HG03439 (cell line): ENCODE results near the gene KRT79.

Experiments
- ATAC-seq: cut with Tn5 transposase; IDR thresholded peaks from one replicate; pipeline ENCODE4 v1.9.1; 2021; ENCODE audit warnings: mild to moderate bottlenecking, moderate library complexity; ENCODE audit not compliant: unreplicated experiment

KRT79 gene

DNA sequence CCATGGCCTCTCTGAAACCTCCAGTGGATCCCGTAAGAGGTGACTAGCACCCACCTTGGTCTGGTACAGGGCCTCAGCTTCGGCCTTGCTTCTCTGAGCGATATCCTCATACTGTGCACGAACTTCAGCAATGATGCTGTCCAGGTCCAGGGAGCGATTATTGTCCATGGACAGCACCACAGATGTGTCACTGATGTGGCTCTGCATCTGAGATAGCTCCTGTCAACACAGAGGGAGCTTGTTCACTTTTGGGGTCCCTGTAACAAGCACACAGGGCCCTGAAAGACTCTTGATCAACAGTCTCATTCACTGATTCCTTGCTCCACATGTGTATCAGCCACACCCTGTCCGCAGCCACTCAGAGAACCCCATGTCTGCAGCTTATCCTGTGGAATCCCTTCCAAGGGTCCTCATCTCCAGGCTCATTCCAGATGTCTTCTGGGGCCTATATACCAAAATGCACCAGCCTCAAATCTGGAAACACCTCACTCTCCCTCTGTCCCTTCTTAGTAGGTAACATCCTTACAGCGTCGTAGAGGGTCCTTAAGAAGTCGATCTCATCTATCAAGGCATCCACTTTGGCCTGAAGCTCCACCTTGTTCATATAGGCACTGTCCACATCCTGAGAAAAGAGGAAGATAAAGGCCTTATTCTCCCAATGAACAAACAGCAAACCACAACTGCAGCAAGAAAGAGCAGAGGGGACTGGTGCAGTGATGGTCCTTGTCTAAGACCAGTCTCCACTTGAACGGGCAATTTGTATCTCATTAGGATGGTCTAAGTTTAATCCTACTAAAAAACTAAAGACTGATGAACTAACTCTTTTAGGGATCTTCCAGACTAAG, 41.7 kb downstream of the KRT79 start:
- no peak for ATAC-seq

DNA sequence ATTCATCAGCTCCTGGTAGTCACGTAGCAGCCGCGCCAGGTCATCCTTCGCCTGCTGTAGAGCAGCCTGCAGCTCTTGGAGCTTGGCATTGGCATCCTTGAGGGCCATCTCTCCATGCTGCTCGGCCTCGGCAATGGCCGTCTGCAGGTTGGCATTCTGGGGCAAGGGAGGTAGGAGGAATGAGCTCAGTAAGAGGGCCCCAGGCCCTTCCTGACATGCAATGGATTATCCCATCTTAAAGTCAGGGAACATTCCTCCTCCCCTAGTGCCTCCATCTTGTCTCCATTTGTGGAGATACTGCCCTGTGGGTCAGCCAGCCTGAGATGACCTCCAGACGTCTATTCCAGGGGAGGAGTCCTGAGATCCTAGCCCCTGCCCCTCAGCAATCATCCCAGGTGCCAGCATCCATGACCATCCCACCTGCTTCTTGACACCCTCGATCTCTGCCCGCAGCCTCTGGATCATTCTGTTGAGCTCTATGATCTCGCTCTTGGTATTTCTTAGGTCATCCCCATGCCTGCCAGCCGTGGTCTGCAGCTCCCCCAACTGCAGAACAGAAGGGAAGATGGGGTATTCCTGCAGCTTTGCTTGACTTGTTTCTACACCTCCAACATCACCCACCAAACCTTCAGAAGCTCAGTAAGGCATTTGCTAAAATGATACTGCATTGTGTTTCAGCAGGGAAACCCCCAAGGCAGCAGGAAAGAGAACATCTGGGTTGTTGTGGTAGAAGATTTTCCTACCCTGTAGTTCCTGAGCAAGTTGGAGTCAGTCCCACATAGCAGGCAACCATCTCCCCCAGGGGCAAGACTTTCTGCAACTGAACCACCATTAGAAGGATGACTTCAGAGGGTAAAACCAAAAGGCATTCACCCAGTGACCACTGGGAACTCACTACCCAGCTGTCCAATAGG, 42.6 kb downstream of the KRT79 start:
- ATAC-seq: no peak

DNA sequence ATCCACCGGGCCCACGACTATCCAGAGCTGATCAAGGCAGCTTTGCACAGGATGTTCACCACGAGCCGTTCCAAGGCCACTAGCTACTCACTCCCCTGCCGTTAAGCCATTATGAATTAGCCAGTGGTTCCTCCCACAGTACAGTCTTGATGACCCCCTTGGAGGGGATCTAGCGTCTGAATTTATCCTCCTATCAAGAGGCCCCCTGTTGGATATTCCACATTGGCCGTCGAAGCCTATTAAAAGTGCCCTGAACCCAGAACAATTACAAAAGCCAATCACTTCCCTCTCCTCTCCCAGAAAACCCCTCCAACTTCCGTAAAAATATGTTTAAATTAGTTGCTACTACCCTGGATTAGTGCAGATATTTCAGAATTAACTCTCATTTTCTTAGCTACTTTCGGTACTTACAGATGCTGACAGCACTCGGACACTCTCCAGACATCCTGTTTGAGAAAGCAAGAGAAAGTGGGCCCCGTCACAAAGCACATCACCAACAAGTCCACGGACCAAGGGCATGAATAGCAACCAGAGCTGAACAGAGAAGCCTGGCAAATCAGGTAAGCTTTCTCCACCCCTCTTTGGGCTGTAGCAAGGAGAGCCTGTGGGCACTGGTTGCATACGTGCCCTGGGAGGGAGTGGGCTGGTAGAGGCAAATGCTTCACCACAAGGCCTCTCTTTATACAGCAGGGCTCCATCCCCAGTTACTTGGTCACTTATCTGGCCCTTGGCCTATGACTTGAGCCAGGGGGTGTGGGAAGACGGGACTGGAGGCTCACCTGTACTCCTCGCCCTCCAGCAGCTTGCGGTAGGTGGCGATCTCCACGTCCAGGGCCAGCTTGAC, 43.5 kb downstream of the KRT79 start:
- ATAC-seq: no peak

DNA sequence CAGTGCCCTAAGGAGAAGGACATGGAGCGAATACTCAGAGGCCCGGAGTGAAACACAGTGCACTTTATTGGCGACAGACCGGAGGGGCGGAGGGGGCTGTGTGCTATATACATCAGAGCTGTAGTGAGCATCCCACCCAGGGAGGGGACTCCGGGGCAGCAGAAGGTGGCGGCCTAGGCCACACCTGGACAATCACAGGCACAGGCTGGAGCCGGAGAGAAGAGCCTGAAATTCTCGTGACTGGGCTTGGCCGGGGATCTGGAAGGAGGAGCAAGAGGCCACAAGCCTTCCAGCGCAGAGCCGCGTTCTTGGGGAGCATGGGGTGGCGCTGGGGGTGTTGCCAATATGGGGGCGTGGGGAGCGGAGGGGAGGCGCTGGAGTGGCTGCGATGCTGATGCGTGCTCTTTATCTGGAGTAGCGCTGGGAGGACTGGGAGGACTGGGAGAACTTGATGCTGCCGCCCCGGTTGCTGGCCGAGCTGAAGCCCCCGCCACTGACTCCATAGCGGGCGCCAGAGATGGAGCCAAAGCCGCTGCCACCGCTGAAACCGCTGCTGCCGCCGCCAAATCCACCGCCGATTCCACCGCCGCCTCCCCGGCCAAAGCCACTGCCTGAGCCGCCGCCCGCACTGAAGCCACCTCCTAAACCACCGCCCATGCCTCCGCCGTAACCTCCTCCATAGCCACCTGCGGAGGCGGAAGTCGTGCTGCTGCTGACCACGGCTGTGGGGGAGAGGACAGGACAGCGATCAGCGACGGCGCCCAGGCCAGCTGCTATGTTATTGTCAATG, 44.3 kb downstream of the KRT79 start:
- no peak for ATAC-seq

DNA sequence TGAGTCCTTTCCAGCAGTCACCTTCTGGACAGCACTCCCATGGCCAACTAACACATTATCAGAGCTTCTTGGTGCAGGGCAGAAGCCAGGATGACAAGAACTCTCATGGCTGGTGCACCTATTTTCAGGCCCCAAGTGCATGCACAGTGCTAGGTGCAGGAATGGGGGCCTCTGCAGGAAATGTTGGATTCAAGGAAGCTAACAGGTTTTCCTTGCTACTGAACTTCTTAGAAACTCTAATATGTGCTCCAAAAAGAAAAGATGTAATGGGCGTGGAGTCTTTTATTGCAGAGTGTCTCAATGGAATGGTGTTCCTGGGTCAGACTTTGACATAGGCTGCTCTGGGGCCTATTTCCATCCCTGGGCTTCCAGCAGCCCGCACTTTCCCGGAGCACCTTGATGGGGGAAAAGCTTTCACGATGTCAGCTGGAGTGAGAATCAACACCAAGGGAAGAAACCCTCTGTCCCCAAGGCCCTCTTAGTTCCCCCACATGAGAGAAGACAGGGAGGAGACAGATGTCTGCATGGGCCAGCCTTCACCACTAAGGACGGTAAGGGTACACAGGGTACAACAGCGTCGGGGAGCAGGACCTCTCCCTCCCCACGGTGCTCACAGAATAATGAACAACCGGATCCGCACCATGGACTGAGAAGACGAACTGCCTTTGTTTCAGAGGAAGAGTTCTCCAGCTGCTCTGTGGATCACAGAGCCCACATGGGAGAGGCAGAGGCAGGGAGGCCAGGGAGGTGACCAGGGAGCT, 45.1 kb downstream of the KRT79 start:
- ATAC-seq: no peak

DNA sequence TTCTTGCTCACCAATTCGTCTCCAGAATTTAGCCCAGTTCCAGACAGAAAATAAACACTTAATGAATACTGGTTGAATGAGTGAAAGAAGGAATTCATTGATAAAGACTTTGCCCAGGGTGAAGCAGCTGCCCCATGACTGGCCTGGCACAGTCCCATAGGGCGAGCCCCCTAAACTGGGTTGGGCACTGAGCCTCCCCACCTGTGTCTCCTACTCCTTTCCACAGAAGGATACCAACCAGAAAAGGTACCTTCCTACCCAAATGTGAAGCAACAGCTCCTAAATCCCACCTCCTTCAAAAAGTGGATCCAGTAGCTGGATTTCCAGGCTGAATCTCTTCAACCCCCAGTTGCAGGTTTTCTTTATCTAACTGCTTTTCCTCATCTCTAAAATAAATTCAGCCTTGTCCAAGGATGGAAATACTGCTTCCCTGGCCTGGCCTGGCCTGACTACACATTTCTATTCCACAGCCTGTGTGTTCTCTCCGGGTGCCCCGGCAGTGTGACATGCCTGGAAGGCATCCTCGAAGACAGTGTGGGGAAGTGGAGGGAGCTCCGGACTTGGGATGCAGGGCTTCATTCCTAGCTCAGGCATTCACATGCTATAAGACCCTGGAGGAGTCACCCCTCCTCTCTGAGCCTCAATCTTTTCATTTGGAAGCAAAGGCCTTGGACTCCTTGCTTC, 45.8 kb downstream of the KRT79 start:
- ATAC-seq: no peak

DNA sequence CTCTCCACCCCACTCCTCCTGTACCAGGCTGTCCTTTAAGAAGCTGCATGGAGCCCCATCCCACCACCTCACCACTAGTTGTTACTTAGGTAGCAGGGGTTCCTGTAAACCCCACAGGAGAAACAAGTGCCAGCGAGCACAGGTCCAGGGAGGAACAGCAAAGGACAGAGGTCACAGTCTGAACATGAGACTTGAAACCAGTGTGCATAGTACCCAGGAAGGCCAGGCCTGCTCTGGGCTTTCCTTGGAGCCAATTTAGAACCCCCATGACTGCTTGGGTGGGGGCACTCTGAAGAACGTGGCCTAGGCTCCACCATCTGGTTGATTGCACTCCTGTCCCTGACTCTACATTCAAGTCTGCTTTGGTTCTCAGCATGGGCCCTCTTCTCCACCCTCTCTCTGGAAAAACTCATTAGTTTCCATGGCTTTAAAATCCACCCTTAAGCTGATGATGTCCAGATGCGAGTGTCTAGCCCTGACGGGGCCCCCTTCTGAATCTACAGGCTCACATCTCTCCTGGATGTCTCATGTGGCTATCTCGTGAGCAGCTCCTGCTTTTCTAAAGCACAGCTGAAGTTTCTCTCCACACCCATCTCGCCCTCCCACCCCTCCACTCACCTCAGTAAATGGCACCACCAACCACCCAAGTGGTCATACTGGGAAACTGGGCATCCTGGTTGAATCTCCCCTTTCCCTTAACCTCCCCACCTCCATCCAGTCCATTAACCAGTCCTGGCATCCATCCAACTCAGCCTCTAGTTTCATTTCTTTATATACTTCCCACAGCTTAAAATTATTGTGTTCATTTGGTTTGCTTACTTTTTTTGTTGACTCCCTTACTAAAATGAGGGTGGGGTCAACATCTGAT, 46.6 kb downstream of the KRT79 start:
- no peak for ATAC-seq

DNA sequence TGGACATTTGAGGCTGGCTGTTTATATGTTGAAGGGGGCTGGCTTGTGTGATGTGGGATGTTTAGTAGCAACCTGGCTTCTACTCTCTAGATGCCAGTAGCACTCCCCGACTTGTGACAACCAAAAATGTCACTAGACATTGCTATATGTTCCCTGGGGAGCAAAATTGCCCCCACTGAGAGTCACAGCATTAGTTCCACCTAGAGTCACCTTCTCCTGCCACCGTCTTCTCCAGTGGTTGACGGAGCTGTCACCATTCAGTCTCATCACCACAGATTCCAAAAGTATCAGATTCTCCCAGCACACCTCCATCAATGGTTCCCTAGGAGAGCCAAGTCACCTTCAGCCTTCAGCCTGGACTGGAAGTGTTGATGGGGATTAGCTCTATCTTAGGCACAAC, 49.2 kb downstream of the KRT79 start:
- no peak for ATAC-seq

DNA sequence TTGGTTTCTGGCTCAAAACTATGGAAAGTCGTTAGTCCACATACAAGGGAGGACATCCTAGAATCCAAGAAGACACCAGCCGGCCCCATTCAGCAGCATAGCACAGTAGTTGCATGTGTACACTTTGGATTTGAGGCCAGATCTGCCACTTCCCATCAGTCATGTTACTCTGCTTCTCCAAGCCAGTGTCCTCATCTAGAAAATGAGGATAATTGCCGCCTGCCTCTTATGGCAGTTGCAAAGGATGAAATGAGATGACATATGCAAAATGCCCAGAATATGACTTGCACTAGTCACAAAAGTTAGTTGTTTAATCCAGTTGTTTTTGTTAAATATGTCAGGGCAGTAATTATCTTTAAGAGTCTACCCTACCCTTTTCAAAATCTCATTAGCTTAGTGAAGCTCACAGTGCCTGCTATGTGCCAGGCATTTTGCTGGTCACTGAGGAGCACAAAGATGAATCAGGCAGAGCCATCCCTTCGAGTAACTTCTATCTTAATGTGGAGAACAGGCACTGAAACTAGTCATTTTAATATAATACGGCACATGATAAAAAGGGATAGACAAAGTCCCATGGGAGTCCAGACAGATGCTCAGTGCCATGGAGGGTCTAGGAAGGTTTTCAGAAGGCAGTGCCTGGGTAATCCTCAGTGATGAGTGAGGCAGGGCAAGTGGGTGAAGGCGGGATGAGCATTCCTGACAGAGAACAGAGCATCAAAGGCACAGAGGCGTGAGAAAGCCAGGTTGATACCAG, 50.4 kb downstream of the KRT79 start:
- ATAC-seq: no peak

DNA sequence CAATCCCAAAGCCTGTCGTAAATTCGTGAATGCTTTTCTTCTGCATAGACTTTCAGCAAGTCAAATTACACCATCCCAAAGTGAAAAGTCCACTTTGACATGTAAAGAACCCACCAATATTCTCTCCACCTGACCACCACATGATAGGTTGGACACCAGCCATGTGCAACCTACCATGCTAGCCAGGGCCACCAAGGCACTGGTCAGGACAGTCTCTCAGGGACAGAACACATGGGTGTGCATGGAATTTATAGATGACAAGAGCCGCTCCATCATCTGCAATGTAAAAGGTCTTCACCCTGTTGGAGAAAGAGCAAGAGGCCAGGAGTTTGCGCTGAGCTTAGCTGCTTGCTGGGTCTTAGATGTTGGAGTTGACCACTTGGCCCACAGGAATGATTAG, 51.6 kb downstream of the KRT79 start:
- no peak for ATAC-seq

DNA sequence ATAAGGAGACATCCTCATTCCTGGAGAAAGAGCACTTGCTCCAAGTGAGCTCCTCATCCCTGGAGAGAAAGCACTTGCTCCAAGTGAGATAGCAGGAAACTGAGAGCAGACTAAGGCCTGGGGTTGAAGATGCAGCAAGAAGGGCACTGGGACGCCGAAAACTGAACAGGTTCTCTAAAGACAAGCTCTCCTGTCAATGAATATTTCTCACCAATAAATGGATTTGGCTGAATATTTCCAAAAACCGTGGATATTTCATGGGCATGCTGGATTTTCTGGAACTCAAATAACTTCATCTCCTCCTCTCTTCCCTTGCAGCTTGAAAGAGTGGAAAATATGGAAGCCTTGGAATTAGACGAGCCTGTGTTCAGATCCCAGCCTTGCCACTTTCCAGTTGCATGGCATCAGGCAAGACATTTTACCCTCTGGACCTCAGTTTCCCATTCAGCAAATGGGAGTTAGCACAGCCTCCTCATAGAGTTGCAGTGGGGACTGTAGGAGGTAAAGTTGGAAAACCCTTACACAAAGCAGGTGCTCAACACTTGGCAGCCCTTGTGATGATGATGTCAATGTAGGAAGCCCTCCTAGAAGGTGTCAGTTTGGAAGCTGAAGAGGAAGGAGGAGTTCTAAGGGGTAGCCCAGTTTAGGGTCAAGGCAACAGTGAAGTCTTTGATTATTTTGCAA, 52.6 kb downstream of the KRT79 start:
- ATAC-seq: no peak

DNA sequence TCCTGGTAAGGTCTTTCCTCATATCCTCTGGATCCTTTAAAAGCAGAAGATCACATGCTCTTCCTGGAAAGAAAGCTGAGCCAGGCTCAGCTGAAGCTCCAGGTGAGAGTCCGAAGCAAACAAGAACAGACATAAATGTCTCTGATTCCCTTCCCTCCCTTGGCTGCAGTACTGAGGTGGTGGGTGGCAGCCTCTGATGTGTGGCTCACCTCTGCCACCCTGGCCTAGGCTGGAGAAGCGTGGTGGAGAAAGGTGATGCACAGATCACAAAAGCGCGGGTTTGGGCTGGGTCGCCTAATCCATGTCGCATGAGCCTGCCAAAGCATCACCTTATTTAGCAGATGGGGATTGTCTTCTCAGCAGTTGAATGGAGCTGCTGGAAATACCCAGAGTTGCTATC, 54.2 kb downstream of the KRT79 start:
- no peak for ATAC-seq

DNA sequence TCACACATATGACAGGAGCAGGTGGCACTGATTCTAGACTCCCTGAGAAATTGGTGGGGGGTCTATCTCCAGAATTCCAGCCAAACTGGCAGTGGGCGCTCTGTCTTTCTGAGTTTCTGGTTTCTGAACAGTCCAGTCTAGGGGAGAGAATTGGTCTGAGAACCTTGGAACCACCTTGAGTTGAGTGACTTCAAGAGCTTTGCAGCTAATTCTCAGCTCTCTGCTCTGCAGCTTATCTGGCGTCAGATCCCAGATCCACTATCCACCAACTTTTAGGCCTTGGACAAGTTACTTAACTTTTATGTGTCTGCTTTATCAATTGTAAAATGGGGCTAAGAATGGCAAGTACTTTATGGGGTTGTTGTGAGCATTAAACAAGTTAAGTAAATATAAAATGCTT, 55.3 kb downstream of the KRT79 start:
- no peak for ATAC-seq

DNA sequence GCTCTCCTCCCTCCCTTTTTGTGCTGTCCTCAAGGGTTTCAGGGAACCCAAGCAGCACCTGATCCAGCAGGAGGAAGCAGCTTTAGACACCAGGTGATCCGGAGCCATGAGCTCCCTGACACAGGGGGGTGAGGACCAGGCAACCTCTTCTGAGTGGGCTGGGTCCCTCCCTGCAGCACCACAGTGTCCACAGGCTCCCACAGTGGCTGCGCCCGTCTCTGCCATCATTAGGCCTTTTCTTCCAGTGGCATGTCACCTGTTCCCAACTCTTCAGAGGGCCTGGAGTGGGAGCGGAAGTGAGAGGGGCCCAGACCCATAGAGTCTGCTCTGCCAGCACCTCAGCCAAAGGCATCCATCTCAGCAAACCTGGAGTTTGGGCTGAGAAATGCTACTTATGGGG, 56.5 kb downstream of the KRT79 start:
- ATAC-seq: no peak

DNA sequence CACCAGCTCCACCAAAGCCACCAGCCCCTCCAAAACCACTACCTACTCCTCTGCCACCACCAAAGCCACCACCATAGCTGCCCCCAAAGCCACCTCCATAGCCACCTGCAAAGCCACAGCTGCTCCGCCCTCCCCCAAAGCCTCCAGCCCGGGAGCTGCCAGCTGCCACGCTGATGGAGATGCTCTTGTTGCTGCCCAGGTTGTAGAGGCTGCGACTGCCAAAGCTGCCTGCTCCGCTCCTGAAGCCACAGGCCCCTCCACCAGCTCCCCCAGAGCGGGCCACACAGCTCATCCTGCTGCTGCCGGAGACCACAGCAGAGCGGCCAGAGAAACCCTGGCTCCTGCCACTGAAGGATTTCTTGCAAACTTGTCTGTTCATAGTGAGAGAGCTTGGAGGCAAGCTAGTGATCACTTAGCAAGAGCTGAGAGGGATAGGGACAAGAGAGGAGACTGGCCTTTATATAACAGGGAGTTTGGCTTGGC, 57.2 kb downstream of the KRT79 start, which contains the start of gene KRT76:
Gene KRT76, minus strand, starts transcription at position 433 of the 483 bp plus-strand sequence. Its CDS starts 54 bp downstream, at position 379.
- no peak for ATAC-seq

DNA sequence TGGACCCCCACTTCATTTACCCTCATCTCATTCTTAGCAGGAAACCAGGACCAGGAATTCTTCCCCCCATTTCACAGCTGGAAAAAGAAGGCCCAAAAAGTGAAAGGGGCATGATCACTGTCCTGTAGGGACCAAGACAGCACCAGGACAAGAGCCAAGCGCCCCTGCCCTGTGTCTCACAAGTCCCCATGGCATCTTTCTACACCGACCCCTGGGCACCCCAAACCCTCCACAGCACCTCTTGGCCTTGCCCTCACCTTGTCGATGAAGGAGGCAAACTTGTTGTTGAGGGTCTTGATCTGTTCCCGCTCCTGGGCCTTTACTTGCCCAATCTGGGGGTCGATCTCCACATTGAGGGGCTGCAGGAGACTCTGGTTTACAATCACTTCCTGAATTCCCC, 57.7 kb downstream of the KRT79 start:
- ATAC-seq: no peak
